ENCODE results near the gene GALR1.

GALR1 gene

GRCh38 chr18:77304268-77304667 lies 54.6 kb downstream of the GALR1 start:
- DNase-seq (ENCODE audit: extremely low read depth, insufficient read length) = no peak
- no peak overlapping the region for H3K4me3 ChIP-seq (replicated peaks; ENCODE audit: low read depth, low read length)
- no peaks in the 10 kb centered on the region for H3K27me3 ChIP-seq (replicated peaks; ENCODE audit: control insufficient read depth, insufficient read depth, low read length)
- H3K36me3 ChIP-seq (ENCODE audit: control insufficient read depth, insufficient read depth, low read length) = no peaks in the 10 kb centered on the region
- TF ChIP-seq, protein P1, sequence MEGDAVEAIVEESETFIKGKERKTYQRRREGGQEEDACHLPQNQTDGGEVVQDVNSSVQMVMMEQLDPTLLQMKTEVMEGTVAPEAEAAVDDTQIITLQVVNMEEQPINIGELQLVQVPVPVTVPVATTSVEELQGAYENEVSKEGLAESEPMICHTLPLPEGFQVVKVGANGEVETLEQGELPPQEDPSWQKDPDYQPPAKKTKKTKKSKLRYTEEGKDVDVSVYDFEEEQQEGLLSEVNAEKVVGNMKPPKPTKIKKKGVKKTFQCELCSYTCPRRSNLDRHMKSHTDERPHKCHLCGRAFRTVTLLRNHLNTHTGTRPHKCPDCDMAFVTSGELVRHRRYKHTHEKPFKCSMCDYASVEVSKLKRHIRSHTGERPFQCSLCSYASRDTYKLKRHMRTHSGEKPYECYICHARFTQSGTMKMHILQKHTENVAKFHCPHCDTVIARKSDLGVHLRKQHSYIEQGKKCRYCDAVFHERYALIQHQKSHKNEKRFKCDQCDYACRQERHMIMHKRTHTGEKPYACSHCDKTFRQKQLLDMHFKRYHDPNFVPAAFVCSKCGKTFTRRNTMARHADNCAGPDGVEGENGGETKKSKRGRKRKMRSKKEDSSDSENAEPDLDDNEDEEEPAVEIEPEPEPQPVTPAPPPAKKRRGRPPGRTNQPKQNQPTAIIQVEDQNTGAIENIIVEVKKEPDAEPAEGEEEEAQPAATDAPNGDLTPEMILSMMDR (IDR thresholded peaks at IDR 0.05; ENCODE audit: insufficient read depth, low read length, poor library complexity, severe bottlenecking) = no peak

GRCh38 chr18:77305676-77306075 lies 56.0 kb downstream of the GALR1 start:
- no peaks in the 10 kb centered on the region; the same call in 1 of the 2 replicates for H3K27me3 ChIP-seq (replicated peaks; ENCODE audit: control insufficient read depth, insufficient read depth, low read length)
- H3K36me3 ChIP-seq (ENCODE audit: control insufficient read depth, insufficient read depth, low read length) = no peaks in the 10 kb centered on the region
- DNase-seq (ENCODE audit: extremely low read depth, insufficient read length) = no peak
- TF ChIP-seq, protein P1 (IDR thresholded peaks at IDR 0.05; ENCODE audit: insufficient read depth, low read length, poor library complexity, severe bottlenecking) = no peak
- H3K4me3 ChIP-seq (replicated peaks; ENCODE audit: low read depth, low read length) = no peak overlapping the region

DNA sequence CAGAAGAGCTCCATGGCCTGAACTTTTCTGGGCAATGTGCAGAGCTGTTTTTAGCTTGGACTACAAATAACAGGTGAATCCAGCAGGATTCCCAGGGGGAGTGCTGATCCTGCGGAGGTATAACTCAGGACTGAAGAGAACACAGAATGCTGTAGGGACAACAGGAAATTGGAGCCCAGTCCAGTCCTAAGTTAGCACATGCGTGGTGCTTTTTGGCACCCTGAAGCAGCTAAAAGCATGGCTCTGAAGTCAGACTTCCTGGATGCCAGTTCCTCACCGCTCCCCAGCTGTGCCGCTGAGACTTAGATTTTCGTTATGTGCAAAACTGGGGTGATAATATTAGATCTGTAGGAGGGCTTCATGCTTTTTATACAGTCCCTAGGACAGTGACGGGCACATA lies 58.6 kb downstream of the GALR1 start:
- TF ChIP-seq, protein P1 (IDR thresholded peaks at IDR 0.05; ENCODE audit: insufficient read depth, low read length, poor library complexity, severe bottlenecking) = no peak
- no peaks in the 10 kb centered on the region for H3K36me3 ChIP-seq (ENCODE audit: control insufficient read depth, insufficient read depth, low read length)
- no peak for DNase-seq (ENCODE audit: extremely low read depth, insufficient read length)
- H3K27me3 ChIP-seq (replicated peaks; ENCODE audit: control insufficient read depth, insufficient read depth, low read length) = no peaks in the 10 kb centered on the region; the same call in 1 of the 2 replicates
- no peak overlapping the region for H3K4me3 ChIP-seq (replicated peaks; ENCODE audit: low read depth, low read length)

- Histone ChIP-seq H3K4me3 (replicated peaks; ENCODE audit: low read depth, low read length) (no peak overlapping the region), H3K27me3 (replicated peaks; ENCODE audit: control insufficient read depth, insufficient read depth, low read length) (no peaks in the 10 kb centered on the region; the same call in 1 of the 2 replicates), H3K36me3 (ENCODE audit: control insufficient read depth, insufficient read depth, low read length) (no peaks in the 10 kb centered on the region)
- TF ChIP-seq, protein P1 (IDR thresholded peaks at IDR 0.05; ENCODE audit: insufficient read depth, low read length, poor library complexity, severe bottlenecking) = no peak
- no peak for DNase-seq (ENCODE audit: extremely low read depth, insufficient read length)
Measured at GRCh38 chr18:77314511-77314910, 64.9 kb downstream of the GALR1 start.

DNA sequence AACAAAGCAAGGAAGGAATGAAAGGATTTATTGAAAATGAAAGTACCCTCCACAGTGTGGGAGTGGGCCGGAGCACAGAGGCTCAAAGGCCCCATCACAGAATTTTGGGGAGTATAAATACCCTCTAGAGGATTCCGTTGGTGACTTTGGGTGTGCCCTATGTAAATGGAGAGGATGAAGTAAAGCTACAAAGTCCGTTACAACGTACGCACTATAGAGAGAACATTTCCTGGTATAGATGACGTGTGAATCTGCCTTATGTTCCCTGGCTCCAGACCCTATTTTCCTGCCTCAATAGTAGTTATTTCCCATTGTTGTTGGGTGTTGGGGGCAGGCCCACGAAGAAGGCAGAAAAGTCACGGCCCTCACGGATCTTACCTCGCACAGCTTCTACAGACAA lies 65.3 kb downstream of the GALR1 start:
- Histone ChIP-seq H3K27me3 (replicated peaks; ENCODE audit: control insufficient read depth, insufficient read depth, low read length) (no peaks in the 10 kb centered on the region), H3K36me3 (ENCODE audit: control insufficient read depth, insufficient read depth, low read length) (no peaks in the 10 kb centered on the region), H3K4me3 (replicated peaks; ENCODE audit: low read depth, low read length) (no peak overlapping the region)
- DNase-seq (ENCODE audit: extremely low read depth, insufficient read length) = no peak
- TF ChIP-seq, protein P1 (IDR thresholded peaks at IDR 0.05; ENCODE audit: insufficient read depth, low read length, poor library complexity, severe bottlenecking) = no peak

GRCh38 chr18:77316008-77316407 lies 66.4 kb downstream of the GALR1 start:
- Histone ChIP-seq H3K27me3 (replicated peaks; ENCODE audit: control insufficient read depth, insufficient read depth, low read length) (no peaks in the 10 kb centered on the region), H3K36me3 (ENCODE audit: control insufficient read depth, insufficient read depth, low read length) (no peaks in the 10 kb centered on the region)

More at GRCh38 chr18:77316008-77316407, 66.4 kb downstream of the GALR1 start:
- TF ChIP-seq, protein P1 (IDR thresholded peaks at IDR 0.05; ENCODE audit: insufficient read depth, low read length, poor library complexity, severe bottlenecking) = no peak
- no peak for DNase-seq (ENCODE audit: extremely low read depth, insufficient read length)
- no peak overlapping the region for H3K4me3 ChIP-seq (replicated peaks; ENCODE audit: low read depth, low read length)
